ENCODE measurements around the gene ADCYAP1R1.

The ADCYAP1R1 gene

GRCh38 chr7:31051598-31052486 is at the start of gene ADCYAP1R1:
Gene ADCYAP1R1 (plus strand): TSS chr7:31052308. CDS start chr7:31063265, 10,957 bp downstream.
- H3K4me2 ChIP-seq (ENCODE audit: insufficient read depth, low read length) = no peak within 1 kb of the TSS
- H3K4me3 ChIP-seq (ENCODE audit: low read depth in 1 of 2, low read length in 2 of 2) = no peak within 1 kb of the TSS

GRCh38 chr7:31003097-31003496 is 49.0 kb upstream of the ADCYAP1R1 start:
- no peaks in the 10 kb centered on the region for H3K4me1 ChIP-seq (ENCODE audit: insufficient read depth, low read length)
- H3K27me3 ChIP-seq (ENCODE audit: insufficient read depth, low read length, poor library complexity) = peaks cover 8% of the 10 kb centered on the region
- ATAC-seq (ENCODE audit: insufficient read depth, low read depth) = no peak
- no peak overlapping the region for H2AFZ ChIP-seq (ENCODE audit: low read depth, low read length)
- no peak for DNase-seq
- no peak overlapping the region for H3K27ac ChIP-seq (ENCODE audit: low read length)
- no peaks in the 10 kb centered on the region for H3K36me3 ChIP-seq (ENCODE audit: insufficient read depth, low read length)
- no peak overlapping the region for H3K9ac ChIP-seq (ENCODE audit: low read depth, low read length)
- H3K4me2 ChIP-seq (ENCODE audit: insufficient read depth, low read length) = no peak overlapping the region
- H3K79me2 ChIP-seq (ENCODE audit: insufficient read depth, low read length) = no peaks in the 10 kb centered on the region
- H4K20me1 ChIP-seq (ENCODE audit: insufficient read depth, low read length) = no peaks in the 10 kb centered on the region; the same call in 1 of the 2 replicates
- TF ChIP-seq EZH2 (IDR thresholded peaks at IDR 0.05; ENCODE audit: borderline replicate concordance, low read depth, low read length, severe bottlenecking) = no peak
- no peak for TF ChIP-seq CTCF (IDR thresholded peaks at IDR 0.05; ENCODE audit: borderline replicate concordance, extremely low read depth, low read length, poor library complexity, severe bottlenecking)
- no peak overlapping the region for H3K4me3 ChIP-seq (ENCODE audit: low read depth in 1 of 2, low read length in 2 of 2)
- H3K9me3 ChIP-seq (ENCODE audit: insufficient read depth, low read length, severe bottlenecking) = no peaks in the 10 kb centered on the region

More at GRCh38 chr7:31051598-31052486, at the start of gene ADCYAP1R1:
- Histone ChIP-seq H3K9ac (ENCODE audit: low read depth, low read length) (no peak within 1 kb of the TSS), H3K4me1 (ENCODE audit: insufficient read depth, low read length) (no peaks in the 10 kb centered on the region), H3K79me2 (ENCODE audit: insufficient read depth, low read length) (no peaks in the 10 kb centered on the region), H3K27ac (ENCODE audit: low read length) (no peak within 1 kb of the TSS), H2AFZ (ENCODE audit: low read depth, low read length) (no peak within 1 kb of the TSS), H3K36me3 (ENCODE audit: insufficient read depth, low read length) (no peaks in the 10 kb centered on the region), H3K27me3 (ENCODE audit: insufficient read depth, low read length, poor library complexity) (no peaks in the 10 kb centered on the region), H3K9me3 (ENCODE audit: insufficient read depth, low read length, severe bottlenecking) (no peaks in the 10 kb centered on the region), H4K20me1 (ENCODE audit: insufficient read depth, low read length) (no peaks in the 10 kb centered on the region)
- DNase-seq = no peak
- TF ChIP-seq EZH2 (IDR thresholded peaks at IDR 0.05; ENCODE audit: borderline replicate concordance, low read depth, low read length, severe bottlenecking) (no peak), CTCF (IDR thresholded peaks at IDR 0.05; ENCODE audit: borderline replicate concordance, extremely low read depth, low read length, poor library complexity, severe bottlenecking) (no peak)
- no peak for ATAC-seq (ENCODE audit: insufficient read depth, low read depth)

- DNase-seq = no peak
- H2AFZ ChIP-seq (ENCODE audit: low read depth, low read length) = no peak overlapping the region
- no peaks in the 10 kb centered on the region; the same call in 1 of the 2 replicates for H4K20me1 ChIP-seq (ENCODE audit: insufficient read depth, low read length)
- no peaks in the 10 kb centered on the region for H3K9me3 ChIP-seq (ENCODE audit: insufficient read depth, low read length, severe bottlenecking)
- no peak overlapping the region for H3K4me3 ChIP-seq (ENCODE audit: low read depth in 1 of 2, low read length in 2 of 2)
- no peak for TF ChIP-seq CTCF (IDR thresholded peaks at IDR 0.05; ENCODE audit: borderline replicate concordance, extremely low read depth, low read length, poor library complexity, severe bottlenecking)
- peaks cover 13% of the 10 kb centered on the region for H3K27me3 ChIP-seq (ENCODE audit: insufficient read depth, low read length, poor library complexity)
- no peaks in the 10 kb centered on the region for H3K79me2 ChIP-seq (ENCODE audit: insufficient read depth, low read length)
- ATAC-seq (ENCODE audit: insufficient read depth, low read depth) = no peak
- no peaks in the 10 kb centered on the region for H3K4me1 ChIP-seq (ENCODE audit: insufficient read depth, low read length)
- no peak overlapping the region for H3K4me2 ChIP-seq (ENCODE audit: insufficient read depth, low read length)
- no peak overlapping the region for H3K9ac ChIP-seq (ENCODE audit: low read depth, low read length)
- H3K36me3 ChIP-seq (ENCODE audit: insufficient read depth, low read length) = no peaks in the 10 kb centered on the region
- no peak overlapping the region for H3K27ac ChIP-seq (ENCODE audit: low read length)
Measured at GRCh38 chr7:31003721-31004120, 48.4 kb upstream of the ADCYAP1R1 start.
